T-helper 1 cell (primary cell): ENCODE results near the gene B2M.
"Not testable (repeated sequence)": the region's sequence is repeated elsewhere in the genome, so short reads cannot be mapped to it uniquely, and the experiment has no call there.

ENCODE experiments used
- DNase-seq, 5 donors: peaks; one replicate each; pipeline ENCODE4 v3.0.0-alpha.2; 2012 to 2020

Gene B2M

DNA sequence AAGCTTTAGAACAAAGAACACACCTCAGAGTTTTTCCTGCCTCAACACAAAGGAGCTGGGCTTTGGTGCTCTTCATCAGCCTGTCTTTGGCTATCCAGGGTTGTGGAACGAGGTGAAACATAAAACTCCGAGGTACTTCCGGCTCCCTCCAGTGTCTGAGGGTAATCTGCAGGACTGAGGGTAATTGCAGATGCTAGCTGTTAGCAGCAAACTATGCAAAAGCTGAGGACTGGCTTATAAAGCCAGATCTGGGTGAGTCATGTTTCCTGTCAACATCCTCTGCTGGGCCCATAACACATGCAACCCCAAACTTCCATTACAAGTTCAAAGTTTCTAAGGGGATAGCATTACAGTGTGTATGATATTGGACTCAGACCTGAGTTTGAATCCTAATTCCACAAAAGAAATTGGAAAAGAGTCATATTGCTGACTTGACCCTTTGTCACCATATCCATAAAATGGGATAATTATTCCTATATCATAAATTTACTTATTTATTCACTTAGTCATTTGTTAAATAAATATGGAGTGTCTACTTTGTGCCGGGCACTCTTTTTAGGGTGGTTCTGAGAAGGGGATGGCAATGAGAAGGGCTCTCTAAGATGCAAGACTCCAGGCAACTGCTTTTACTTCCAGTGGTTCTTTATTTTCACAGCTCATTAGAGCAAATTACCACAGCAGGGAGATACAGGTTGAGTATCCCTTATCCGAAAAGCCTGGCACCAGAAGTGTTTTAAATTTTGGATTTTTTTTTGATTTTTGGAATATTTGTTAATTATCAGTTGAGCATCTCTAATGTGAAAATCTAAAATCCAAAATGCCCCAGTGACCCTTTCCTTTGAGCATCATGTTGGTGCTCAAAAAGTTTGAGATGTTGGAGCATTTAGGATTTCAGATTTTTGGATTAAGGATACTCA is 15.5 kb downstream of the B2M start:
- peak; percentile 46 to 97 (median 74) for DNase-seq

DNA sequence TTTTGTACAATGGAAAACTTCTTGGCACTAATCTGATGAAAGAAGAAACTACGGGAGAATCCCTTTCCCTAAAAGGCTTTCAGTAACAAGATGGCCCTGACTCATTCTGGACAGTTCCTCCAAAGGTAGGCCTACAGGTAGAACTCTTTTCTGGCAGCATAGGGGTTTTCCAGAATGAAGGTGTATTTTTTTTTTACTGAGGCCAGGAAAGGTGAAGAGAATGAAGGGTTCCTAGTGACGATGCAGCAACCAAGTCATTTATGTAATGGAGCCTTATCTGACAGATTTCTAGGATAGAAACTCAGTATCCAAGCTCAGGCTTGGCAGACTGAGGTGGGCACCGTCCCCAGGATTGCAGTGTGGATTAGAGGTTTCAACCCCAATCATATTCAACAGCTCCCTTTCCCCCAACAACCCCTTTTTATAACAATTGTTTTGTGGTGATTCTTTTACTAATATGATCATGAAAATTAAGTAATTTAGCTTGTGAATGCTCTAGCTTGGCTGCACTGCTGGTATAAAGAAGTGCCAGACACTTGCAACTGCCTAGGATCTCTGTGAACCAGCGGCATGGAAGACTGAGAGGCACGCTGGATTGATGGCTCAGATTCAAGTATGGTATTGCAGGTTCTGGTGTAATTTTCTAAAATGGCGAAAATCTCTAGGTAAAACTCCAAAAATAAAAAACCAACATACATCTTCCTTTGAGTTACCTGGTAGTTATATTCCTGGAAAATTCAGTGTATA is 16.3 kb downstream of the B2M start:
- no peak for DNase-seq

DNA sequence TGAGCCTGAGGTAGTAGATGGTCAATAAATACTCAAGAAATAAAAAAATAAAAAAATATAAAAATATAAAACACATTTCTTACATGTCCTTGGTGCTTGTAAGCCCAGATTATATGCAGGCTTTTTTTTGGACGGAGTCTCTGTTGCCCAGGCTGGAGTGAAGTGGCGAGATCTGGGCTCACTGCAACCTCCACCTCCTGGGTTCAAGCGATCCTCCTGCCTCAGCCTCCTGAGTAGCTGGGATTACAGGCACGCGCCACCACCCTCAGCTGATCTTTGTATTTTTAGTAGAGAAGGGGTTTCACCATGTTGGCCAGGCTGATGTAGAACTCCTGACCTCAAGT is 16.9 kb downstream of the B2M start:
- not testable (repeated sequence) for DNase-seq

DNA sequence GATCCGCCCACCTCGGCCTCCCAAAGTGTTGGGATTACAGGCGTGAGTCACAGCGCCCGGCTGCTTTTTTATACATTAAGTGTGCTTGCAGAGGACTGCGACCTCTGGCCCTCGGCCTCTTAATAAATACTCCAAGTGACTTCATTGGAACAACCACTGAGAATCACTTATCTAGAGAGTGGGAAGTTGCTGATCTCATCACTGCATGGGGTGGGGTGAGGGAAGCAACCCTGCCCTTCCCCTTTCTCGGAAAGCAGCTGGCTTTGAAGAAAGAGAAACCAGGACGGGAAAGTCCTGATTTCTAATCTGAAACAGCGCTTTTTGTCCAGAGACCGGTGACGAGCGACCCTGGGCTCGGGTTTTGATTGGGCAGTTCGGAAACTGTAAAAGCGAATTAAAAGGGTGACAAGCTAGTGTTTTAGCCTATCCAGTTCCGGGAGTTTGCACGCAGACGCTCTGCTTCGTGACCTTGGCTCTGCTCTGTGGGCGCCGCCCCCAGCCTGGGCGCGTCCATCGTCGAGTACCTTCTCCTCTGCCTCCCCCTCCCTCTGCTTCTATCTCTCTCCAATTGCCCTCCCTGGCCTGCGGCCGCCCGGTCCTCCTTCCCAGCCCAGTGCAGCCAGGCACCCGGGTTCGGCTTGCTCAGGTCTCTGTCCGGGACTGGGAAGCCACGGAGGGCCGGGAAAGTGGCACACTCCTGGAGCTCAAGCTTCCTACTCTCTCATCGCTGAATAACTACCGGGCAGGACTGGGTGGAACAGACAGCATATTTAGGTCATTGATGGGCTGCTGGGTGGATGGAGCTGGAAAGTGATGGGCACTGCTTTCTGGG is 17.5 kb downstream of the B2M start:
- peak; percentile 85 to 99 (median 91) for DNase-seq

DNA sequence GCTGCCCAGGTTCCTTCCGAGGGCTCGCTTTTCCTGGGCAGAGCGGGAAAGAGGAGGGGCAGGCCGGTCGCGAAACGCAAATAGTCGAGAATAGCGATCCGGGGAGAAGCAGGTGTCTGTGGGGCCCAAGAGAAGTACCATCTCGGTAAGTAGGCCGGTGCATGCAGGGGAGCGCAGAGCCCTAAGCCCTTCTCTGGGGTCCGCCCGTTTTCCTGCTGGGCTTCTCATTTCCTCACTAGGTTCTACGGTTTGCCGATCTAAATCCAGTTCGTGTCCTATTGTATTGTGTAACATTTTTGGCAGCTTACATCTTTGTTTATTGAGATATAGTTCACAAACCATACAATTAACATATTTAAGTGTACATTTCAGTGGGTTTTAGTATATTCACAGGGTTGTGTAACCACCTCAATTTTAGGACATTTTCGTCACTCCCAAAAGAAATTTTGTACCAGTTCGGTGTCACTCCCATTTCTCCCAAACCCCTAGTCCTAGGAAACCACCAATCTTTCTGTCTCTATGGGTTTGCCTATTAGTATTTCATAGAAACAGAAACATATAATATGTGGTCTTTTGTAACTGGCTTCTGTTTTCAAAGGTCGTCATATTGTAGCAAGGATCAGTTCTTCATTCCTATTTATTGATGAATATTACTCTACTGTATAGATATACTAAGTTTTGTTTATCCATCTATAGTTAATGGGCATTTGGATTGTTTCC is 18.3 kb downstream of the B2M start:
- peak in 1 of 5 donors; percentile 69 for DNase-seq

DNA sequence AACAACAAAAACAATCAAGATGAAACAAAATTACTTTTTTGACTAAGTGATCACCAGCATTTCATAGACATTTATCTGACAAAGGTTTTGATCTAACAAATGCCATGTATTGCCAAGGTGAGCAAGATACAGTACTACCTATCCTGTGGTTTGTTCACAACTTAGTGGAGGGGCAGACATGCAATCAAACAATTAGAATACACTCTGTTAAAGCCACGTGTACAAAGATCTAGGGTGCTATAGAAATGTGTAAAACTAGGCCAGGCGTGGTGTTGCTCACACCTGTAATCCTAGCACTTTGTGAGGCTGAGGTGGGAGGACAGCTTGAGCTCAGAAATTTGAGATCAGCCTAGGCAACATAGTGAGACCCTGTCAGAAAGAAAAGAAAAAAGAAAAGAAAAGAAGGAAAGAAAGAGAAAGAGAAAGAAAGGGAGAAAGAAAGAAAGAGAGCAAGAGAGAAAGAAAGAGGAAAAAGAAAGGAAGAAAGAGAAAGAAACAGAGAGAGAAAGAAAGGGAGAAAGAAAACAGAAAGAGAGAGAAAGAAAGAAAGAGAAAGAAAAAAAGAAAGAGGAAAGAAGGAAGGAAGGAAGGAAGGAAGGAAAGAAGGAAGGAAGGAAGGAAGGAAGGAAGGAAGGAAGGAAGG is 23.6 kb downstream of the B2M start:
- DNase-seq: no peak

DNA sequence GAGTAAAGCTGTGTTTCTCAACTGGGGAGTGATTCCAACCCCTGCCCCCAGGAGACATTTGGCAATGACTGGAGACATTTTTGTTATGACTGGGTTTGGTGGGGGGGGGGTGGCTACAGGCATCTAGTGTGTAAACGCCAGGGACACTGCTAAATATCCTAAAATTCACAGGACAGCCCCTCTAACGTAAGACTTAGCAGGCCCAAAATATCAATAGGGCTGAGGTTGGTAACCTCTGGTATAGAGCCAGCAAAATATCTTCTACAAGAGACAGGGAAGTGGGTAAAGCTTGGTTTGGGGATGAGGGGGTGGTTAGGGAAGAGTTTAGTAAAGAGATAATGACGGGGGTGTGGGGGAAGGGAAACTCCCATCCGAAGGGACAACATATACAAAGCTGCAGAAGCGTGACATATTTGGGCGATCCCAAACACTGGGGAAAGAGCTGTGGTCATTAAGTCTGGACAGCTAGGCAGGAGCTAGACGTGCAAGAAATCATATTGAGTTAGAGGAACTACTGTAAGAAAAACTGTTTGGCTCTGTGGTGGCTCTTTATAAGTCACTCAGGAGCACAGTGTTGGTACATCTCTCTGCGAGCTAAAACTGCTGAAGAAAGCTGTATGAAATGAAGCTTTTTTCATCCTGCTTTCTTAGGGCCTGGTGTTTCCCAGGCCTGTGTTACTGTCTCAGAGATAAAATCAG is 24.3 kb downstream of the B2M start:
- DNase-seq: peak in 1 of 5 donors; percentile 66

DNA sequence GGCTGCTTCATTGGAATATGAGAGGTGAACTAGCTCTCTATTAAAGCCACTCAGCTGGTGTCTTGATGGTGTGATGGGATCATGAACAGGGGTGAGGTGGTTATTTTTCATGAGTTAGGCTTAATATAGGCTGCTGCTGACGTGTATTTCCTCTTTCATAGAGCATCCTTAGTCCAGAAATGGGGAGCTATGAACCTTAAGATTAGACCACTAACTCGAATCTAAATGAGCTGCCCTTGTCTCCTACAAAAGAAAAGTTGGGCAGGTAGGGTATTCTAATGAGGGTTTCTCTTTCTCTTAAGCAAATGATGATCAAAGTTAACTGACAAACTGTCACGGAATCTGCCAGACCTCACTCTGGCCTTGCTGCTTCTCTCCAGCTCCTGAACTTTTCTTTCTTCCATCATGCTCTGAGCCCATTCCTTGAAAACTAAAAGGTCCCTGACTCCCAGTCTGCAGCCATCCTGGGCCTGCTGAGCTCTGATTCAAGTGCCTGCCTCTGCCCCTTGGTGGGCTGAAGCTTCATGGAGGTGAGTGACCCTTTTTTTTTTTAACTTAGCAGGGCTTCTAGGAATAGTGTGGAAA is 25.0 kb downstream of the B2M start, which contains the start of gene TRIM69:
TRIM69 (plus strand) TSS at position 348 of the 585 bp plus-strand sequence; CDS start at position 525, 177 bp downstream.
- DNase-seq: no peak

DNA sequence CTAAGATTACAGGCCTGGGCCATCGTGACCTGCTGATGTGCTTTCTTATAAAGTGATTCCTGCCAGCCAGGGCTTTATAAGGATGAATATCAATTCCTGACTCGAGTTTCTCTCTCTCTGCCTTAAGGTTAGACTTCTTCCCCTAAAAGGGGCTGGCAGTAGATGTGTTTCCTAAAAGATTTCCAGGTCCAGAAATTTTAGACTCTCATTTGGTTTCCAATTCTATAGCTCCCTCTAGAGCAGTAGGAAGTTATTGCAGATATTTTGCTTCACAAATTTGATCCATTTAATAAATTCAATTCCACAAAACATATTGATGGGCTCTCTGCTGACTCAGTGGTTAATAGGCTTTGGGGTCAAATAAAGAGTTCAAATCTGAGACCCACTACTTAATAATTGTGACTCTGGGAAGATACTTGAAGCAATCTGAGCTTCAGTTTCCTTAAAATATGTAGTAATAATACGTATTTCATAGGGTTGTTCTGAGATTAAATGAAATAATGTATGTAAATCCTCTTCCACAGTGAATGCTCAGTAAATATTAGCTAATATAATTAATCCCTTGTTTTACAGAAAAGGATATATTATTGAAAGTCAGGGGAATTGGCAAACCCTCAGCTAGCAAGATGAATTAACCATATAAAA is 27.1 kb downstream of the B2M start:
- peak in 1 of 5 donors; percentile 59 for DNase-seq

DNA sequence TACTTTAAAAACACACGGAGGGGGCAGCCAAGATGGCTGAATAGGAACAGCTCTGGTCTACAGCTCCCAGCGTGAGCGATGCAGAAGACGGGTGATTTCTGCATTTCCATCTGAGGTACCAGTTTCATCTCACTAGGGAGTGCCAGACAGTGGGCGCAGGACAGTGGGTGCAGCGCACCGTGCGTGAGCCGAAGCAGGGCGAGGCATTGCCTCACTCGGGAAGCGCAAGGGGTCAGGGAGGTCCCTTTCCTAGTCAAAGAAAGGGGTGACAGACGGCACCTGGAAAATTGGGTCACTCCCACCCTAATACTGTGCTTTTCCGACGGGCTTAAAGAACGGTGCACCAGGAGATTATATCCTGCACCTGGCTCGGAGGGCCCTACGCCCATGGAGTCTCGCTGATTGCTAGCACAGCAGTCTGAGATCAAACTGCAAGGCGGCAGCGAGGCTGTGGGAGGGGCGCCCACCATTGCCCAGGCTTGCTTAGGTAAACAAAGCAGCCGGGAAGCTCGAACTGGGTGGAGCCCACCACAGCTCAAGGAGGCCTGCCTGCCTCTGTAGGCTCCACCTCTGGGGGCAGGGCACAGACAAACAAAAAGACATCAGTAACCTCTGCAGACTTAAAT is 28.0 kb downstream of the B2M start:
- not testable (repeated sequence) for DNase-seq

DNA sequence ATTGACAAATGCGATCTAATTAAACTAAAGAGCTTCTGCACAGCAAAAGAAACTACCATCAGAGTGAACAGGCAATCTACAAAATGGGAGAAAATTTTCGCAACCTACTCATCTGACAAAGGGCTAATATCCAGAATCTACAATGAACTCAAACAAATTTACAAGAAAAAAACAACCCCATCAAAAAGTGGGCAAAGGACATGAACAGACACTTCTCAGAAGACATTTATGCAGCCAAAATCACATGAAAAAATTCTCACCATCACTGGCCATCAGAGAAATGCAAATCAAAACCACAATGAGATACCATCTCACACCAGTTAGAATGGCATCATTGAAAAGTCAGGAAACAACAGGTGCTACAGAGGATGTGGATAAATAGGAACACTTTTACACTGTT is 32.1 kb downstream of the B2M start:
- not testable (repeated sequence) for DNase-seq

DNA sequence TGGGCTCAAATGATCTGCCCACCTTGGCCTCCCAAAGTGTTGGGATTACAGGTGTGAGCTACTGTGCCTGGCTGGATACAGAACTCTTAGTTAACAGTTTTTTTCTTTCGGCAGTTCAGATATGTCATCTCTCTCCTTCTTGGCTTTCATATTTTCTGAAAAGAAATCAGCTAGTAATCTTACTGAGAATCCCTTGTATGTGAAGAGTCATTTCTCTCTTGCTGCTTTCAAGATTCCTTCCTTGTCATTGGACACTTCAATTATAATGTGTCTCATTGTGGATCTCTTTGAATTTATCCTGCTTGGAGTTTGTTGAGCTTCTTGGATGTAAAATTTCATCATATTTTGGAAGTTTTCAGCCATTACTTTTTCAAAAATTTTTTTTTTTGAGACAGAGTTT is 42.0 kb downstream of the B2M start:
- DNase-seq: no peak

DNA sequence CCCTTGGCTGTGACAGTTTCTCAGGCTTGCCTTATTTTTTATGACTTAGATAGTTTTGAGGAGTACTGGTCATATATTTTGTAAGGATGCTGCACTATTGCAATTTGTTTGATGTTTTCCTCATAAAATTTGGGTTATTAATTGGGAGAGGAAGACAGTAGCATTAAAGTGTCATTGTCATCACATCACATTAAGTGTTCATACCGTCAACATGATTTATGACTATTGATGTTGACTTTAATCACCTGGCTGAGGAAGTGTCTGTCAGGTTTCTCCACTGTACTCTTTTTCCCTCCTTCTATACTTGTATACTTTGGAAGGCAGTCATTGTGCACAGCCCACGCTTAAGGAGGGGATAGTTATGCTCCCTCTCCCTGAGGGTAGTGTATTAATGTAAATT is 51.9 kb downstream of the B2M start:
- DNase-seq: no peak

DNA sequence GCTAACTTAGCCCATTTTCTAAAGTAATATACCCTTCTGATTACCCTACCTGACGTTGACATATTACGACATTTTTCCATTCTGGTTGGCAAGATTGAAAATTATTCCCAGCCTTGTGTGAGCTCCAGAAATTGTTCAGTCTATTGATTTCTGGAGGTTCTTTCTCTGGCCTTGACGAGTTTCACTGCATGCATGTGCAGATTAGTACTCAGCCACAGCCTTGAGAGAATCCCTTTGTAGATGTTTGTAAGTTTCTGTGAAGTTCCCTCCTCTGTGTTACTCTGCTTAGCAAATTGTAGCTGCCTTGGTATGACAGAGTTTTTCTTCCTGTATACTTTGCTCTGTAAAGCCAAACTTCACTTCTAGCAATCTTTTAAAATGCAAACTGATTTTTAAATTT is 52.5 kb downstream of the B2M start:
- no peak for DNase-seq

DNA sequence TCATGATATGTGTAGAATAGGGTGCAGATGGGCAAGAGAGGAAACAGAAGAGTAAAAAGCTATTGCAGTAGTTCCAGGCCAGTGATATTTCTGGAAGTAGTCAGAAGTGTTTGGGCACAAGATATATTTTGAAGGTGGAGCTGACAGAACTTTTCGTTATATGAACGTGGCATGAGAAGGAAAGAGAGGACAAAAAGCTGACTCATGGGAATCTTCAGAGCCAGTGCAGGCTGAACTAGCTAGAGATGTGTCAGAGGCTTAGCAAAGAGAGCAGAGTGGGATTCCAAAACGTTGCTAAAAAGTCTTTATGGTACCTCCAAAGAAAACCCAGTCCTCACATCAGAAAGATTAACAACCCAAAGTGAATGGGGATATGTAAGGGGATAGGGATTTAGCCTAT is 53.7 kb downstream of the B2M start:
- no peak for DNase-seq
